ENCODE measurements around the gene APCDD1L.

DNA sequence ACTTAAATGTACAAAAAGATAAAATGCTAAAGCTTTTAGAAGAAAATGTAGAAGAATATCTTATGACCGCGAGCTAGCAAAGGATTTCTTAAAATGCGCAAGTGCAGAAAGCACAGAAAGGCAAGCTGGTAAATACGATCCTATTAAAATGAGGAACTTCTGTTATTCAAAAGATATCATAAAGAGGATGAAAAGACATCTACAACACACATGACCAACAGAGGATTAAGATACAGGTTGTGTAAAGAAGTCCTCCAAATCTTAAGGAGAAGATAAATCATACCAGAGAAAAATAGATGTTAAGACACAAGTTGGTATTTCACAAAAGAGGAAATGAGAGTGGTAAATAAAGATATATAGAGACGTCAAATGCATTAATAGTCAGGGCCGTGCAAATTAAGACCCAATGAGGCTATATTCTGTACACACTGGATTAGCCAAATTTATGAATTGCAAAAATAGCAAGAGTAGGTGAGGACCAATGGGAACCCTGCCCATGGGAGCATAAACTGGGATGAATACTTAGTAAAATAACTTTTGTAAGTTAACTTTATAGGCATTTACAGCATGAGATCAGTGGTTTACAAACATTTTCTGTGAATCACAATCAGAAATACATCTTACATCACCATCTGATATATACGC lies 23.0 kb downstream of the APCDD1L start:
- TF ChIP-seq, protein P1, sequence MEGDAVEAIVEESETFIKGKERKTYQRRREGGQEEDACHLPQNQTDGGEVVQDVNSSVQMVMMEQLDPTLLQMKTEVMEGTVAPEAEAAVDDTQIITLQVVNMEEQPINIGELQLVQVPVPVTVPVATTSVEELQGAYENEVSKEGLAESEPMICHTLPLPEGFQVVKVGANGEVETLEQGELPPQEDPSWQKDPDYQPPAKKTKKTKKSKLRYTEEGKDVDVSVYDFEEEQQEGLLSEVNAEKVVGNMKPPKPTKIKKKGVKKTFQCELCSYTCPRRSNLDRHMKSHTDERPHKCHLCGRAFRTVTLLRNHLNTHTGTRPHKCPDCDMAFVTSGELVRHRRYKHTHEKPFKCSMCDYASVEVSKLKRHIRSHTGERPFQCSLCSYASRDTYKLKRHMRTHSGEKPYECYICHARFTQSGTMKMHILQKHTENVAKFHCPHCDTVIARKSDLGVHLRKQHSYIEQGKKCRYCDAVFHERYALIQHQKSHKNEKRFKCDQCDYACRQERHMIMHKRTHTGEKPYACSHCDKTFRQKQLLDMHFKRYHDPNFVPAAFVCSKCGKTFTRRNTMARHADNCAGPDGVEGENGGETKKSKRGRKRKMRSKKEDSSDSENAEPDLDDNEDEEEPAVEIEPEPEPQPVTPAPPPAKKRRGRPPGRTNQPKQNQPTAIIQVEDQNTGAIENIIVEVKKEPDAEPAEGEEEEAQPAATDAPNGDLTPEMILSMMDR (IDR thresholded peaks at IDR 0.05; ENCODE audit: poor library complexity) = no peak
- no peak for TF ChIP-seq EZH2phosphoT487 (IDR thresholded peaks at IDR 0.05; ENCODE audit: low read depth, severe bottlenecking, unreplicated experiment)
